ENCODE data around the gene ZNF57. TPM values are rescaled to one million over a fixed set of nuclear protein-coding genes. Genes with fewer than 3 reads are reported as not detected.

Gene ZNF57
- total RNA-seq, 4 donors from 2014 or later: 1.2 to 22.1 (median 14.1) TPM

GRCh38 chr19:2950286-2951124, 49.8 kb downstream of the ZNF57 start:
- DNase-seq: peak; percentile 100
- TF ChIP-seq POLR2A (IDR thresholded peaks at IDR 0.05) (peak; percentile 96), POLR2AphosphoS5 (IDR thresholded peaks at IDR 0.05) (peak; percentile 87 to 98 (median 96)), CTCF (IDR thresholded peaks at IDR 0.05) (no peak)
- Histone ChIP-seq H3K36me3 (no peaks in the 10 kb centered on the region), H3K4me1 (peaks cover 4 to 26% (median 22%) of the 10 kb centered on the region in 4 donors), H3K9me3 (no peaks in the 10 kb centered on the region), H3K27me3 (no peaks in the 10 kb centered on the region), H3K4me3 (peak overlapping the region; percentile 57 to 66 (median 62)), H3K27ac (peak overlapping the region; percentile 89 to 97 (median 96))
- intact Hi-C loops (cut with DNase I; ENCODE audit: low total_unique reads): no loop called here
- in situ Hi-C loops (cut with MboI; ENCODE audit: low pct_ligation_motif_present in 1 of 4, low pct_unique_long_range_greater_than_20kb in 1 of 4, low sequenced_read_pairs in 3 of 4): loop anchor here in 3 of 4 donors (10.0 to 25.0 kb wide), 4 partner anchors 114 to 214 kb away; partner anchors contain the start of genes GNA11 (in 1 of the 3) and TLE5 (in 1 of the 3)
- WGBS, 2 donors (ENCODE audit: low coverage in 1 of 2): 0 to 1% methylated on average over 8 to 53 of the region's 53 CpGs

DNA sequence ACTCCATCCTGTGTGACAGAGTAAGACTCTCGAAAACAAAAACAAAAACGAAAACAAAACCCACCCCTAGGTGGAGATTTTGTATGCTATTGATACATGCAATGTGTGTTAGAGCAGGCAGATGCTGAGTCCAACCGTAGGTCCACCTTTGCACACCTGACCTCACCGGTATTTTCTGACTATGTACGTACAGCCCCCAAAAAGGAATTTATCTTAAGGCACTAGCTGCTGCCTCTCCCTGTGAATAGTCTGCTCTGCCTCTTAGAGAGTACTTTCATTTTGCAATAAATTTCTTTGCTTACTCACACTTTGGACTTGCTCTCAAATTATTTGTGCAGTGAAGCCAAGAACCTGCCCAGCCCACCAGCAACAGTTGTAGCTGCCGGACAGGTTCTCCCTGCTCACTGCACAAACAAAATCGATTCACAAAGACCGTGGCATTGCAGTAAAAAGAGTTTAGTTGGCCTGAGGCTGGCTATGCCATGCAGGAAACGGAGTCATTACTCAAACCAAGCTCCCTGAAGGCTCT, 52.3 kb downstream of the ZNF57 start:
- peak overlapping the region in 3 of 4 donors; percentile 8 to 38 (median 24) for H3K4me3 ChIP-seq
- H3K27ac ChIP-seq: peak overlapping the region; percentile 82 to 90 (median 85)
- peak; percentile 82 for DNase-seq
- peaks cover 4 to 23% (median 20%) of the 10 kb centered on the region in 4 donors for H3K4me1 ChIP-seq
- H3K36me3 ChIP-seq: no peaks in the 10 kb centered on the region
- 24 to 28% methylated on average over 3 to 9 of the region's 9 CpGs for WGBS, 2 donors (ENCODE audit: low coverage in 1 of 2)
- TF ChIP-seq POLR2AphosphoS5 (IDR thresholded peaks at IDR 0.05) (peak; percentile 52 to 79 (median 62)), POLR2A (IDR thresholded peaks at IDR 0.05) (peak; percentile 53), EP300 (IDR thresholded peaks at IDR 0.05; ENCODE audit: low read depth) (no peak), CTCF (IDR thresholded peaks at IDR 0.05) (peak in 3 of 5 experiments; percentile 21 to 52 (median 41))
- H3K27me3 ChIP-seq: no peaks in the 10 kb centered on the region
- no peaks in the 10 kb centered on the region for H3K9me3 ChIP-seq
- in situ Hi-C loops (cut with MboI; ENCODE audit: low pct_ligation_motif_present in 1 of 4, low pct_unique_long_range_greater_than_20kb in 1 of 4, low sequenced_read_pairs in 3 of 4) (loop anchor here in 3 of 4 donors (10.0 to 25.0 kb wide), 4 partner anchors 112 to 212 kb away; partner anchors contain the start of genes GNA11 (in 1 of the 3) and TLE5 (in 1 of the 3)), intact Hi-C loops (cut with DNase I; ENCODE audit: low total_unique reads) (no loop called here)

DNA sequence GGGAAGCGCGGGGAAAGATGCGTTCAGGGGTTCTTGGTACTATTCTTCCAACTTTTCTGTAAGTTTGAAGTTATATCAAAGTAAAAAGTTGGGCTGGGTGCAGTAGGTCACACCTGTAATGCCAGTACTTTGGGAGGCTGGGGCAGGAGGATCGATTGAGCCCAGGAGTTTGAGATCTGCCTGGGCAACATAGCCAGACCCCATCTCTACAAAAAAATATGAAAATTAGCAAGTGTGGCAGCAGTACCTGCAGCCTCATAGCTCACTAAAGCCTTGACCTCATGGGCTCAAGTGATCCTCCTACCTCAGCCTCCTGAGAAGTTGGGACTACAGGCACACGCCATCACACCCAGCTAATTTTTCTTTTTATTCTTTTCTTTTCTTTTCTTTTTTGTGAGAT, 56.4 kb downstream of the ZNF57 start:
- WGBS, 2 donors (ENCODE audit: low coverage in 1 of 2): 91 to 92% methylated on average over 5 of the region's 5 CpGs
- Histone ChIP-seq H3K9me3 (no peaks in the 10 kb centered on the region), H3K27ac (no peak overlapping the region), H3K36me3 (no peaks in the 10 kb centered on the region), H3K4me3 (no peak overlapping the region), H3K27me3 (no peaks in the 10 kb centered on the region), H3K4me1 (peaks cover 0 to 13% (median 10%) of the 10 kb centered on the region in 4 donors)
- intact Hi-C loops (cut with DNase I; ENCODE audit: low total_unique reads) (no loop called here), in situ Hi-C loops (cut with MboI; ENCODE audit: low pct_ligation_motif_present in 1 of 4, low pct_unique_long_range_greater_than_20kb in 1 of 4, low sequenced_read_pairs in 3 of 4) (loop anchor here in 3 of 4 donors (10.0 to 25.0 kb wide), 4 partner anchors 108 to 208 kb away; partner anchors contain the start of genes GNA11 (in 1 of the 3) and TLE5 (in 1 of the 3))
- no peak for DNase-seq
- no peak for TF ChIP-seq EP300 (IDR thresholded peaks at IDR 0.05; ENCODE audit: low read depth)
- no peak for TF ChIP-seq CTCF (IDR thresholded peaks at IDR 0.05)
- no peak for TF ChIP-seq POLR2AphosphoS5 (IDR thresholded peaks at IDR 0.05)
- no peak for TF ChIP-seq POLR2A (IDR thresholded peaks at IDR 0.05)

DNA sequence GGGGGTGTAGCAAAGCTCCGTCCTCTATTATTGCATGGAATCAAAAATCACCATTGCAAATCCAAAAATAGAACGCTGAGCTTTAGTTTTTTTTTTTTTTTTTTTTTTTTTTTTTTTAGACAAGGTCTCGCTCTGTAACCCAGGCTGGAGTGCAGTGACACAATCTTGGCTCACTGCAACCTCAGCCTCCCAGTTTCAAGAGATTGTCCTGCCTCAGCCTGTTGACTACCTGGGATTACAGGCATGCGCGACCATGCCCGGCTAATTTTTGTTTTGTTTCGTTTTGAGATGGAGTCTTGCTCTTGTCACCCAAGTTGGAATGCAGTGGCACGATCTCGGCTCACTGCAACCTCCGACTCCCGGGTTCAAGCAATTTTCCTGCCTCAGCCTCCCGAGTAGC, 59.4 kb downstream of the ZNF57 start:
- no peak for TF ChIP-seq EP300 (IDR thresholded peaks at IDR 0.05; ENCODE audit: low read depth)
- no peak for TF ChIP-seq POLR2AphosphoS5 (IDR thresholded peaks at IDR 0.05)
- no peak for TF ChIP-seq CTCF (IDR thresholded peaks at IDR 0.05)
- TF ChIP-seq POLR2A (IDR thresholded peaks at IDR 0.05): no peak
- no peaks in the 10 kb centered on the region for H3K9me3 ChIP-seq
- 78 to 89% methylated on average over 3 to 12 of the region's 12 CpGs for WGBS, 2 donors (ENCODE audit: low coverage in 1 of 2)
- no peak overlapping the region for H3K4me3 ChIP-seq
- no peaks in the 10 kb centered on the region for H3K36me3 ChIP-seq
- H3K27ac ChIP-seq: no peak overlapping the region
- DNase-seq: no peak
- in situ Hi-C loops (cut with MboI; ENCODE audit: low pct_ligation_motif_present in 1 of 4, low pct_unique_long_range_greater_than_20kb in 1 of 4, low sequenced_read_pairs in 3 of 4) (loop anchor here in 3 of 4 donors (5.0 to 25.0 kb wide), 3 partner anchors 127 to 202 kb away; partner anchors contain the start of gene GNA11 (in 1 of the 3)), intact Hi-C loops (cut with DNase I; ENCODE audit: low total_unique reads) (loop anchor here (5.0 to 10.0 kb wide), 2 partner anchors 145 to 202 kb away; no protein-coding TSS in a partner anchor)
- no peaks in the 10 kb centered on the region for H3K27me3 ChIP-seq
- H3K4me1 ChIP-seq: peaks cover 0 to 5% (median 1%) of the 10 kb centered on the region in 4 donors
